Activated effector memory CD4-positive, alpha-beta T cell treated with anti-CD3 and anti-CD28 coated beads, Interleukin-2, amount 50 U/mL, for 16 hours (primary cell): ENCODE measurements around the gene PINLYP.
"Not testable (repeated sequence)": the region's sequence is repeated elsewhere in the genome, so short reads cannot be mapped to it uniquely, and the experiment has no call there.

Experiments used
- DNase-seq: peaks from one replicate; pipeline ENCODE4 v3.0.0-alpha.2; 2020

PINLYP gene

DNA sequence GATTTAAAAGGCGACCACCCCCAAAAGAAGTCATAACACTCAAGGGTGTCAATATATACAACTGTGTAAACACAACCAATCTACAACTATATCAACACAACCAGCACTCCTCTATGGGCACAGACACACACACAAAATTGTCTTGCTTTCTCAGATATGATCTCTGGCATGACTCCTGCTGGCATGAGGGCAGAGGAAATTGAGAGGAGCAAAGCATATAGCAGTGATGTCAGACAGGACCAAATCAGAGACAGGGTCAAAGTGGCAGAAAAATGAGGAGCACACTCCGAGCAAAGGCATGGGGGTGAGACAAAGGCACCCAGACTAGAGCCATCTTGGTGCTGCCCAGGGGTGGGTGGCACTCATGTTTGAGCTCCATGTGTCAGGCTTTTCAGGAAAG, 10.7 kb downstream of the PINLYP start:
- DNase-seq: no peak

DNA sequence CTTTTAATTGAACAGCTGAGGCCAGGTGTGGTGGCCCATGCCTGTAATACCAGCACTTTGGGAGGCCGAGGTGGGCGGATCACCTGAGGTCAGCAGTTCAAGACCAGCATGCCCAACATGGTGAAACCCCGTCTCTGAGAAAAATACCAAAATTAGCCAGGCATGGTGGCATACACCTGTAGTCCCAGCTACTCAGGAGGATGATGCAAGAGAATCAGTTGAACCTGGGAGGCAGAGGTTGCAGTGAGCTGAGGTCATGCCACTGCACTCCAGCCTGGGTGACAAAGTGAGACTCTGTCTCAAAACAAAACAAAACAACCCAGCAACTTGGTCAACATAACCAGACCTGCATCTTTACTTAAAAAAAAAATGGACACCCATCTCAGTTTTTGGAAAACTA, 11.4 kb downstream of the PINLYP start:
- DNase-seq: not testable (repeated sequence)

- DNase-seq: no peak
Observed at GRCh38 chr19:43589277-43589676, 13.7 kb downstream of the PINLYP start.

GRCh38 chr19:43589678-43590077, 14.1 kb downstream of the PINLYP start:
- no peak for DNase-seq

- DNase-seq: no peak
Observed at GRCh38 chr19:43591904-43592772, 16.5 kb downstream of the PINLYP start.

- no peak for DNase-seq
Observed at GRCh38 chr19:43592800-43593350, 17.3 kb downstream of the PINLYP start.

- DNase-seq: no peak
Observed at GRCh38 chr19:43594081-43594697, 18.6 kb downstream of the PINLYP start.

GRCh38 chr19:43594710-43595604, 19.4 kb downstream of the PINLYP start:
- DNase-seq: peak; percentile 89

GRCh38 chr19:43595605-43595998, 20.0 kb downstream of the PINLYP start:
- DNase-seq: peak; percentile 72

- peak; percentile 100 for DNase-seq
Observed at GRCh38 chr19:43595999-43596841, 20.6 kb downstream of the PINLYP start, which contains the start of the genes IRGQ and ZNF576. Gene IRGQ, minus strand, starts transcription at chr19:43596134. Its CDS starts 796 bp downstream, at chr19:43595338. Gene ZNF576, plus strand, starts transcription at chr19:43596595. Its CDS starts 514 bp downstream, at chr19:43597109.

- DNase-seq: no peak
Observed at GRCh38 chr19:43596842-43597461, 21.4 kb downstream of the PINLYP start.

DNA sequence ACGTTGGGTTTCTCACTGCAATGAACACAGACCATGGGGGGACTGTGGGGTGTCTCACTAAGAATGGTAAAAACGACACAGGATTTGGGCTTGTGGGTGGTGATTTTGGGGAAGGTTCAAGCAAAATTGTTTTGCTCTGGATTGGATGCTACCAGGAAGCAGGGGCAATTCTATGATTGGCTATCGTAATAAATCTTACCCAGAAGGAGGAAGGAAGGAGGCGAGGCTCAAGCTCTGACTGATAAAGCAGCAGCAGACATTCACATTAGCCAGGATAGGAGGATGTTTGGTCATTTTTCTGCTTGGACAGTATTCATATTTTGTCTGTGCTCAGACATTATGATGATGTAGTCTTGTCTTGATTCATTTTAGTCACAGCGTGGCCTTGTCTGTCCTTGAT, 22.3 kb downstream of the PINLYP start:
- no peak for DNase-seq

DNA sequence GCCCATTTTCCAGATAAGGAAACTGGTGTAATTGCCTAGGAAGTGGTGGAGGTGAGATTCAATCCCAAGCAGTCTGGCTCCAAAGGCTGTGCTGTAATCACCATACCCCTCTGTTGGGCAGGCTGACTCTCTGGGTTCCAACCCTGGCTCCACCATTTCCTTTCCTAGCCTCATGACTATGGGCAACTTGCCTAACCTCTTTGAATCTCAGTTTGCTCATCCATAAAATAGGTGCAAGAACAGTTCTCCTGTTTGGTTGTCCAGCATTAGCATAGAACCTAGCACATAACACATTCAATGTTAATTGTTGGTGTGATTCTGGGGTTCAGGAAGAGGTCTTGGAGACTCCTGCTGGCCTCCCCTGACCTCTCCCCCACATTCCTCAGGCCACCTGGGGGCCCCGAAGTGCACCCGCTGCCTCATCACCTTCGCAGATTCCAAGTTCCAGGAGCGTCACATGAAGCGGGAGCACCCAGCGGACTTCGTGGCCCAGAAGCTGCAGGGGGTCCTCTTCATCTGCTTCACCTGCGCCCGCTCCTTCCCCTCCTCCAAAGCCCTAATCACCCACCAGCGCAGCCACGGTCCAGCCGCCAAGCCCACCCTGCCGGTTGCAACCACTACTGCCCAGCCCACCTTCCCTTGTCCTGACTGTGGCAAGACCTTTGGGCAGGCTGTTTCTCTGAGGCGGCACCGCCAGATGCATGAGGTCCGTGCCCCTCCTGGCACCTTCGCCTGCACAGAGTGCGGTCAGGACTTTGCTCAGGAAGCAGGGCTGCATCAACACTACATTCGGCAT, 23.0 kb downstream of the PINLYP start:
- DNase-seq: no peak

GRCh38 chr19:43599635-43600295, 24.2 kb downstream of the PINLYP start:
- DNase-seq: no peak

DNA sequence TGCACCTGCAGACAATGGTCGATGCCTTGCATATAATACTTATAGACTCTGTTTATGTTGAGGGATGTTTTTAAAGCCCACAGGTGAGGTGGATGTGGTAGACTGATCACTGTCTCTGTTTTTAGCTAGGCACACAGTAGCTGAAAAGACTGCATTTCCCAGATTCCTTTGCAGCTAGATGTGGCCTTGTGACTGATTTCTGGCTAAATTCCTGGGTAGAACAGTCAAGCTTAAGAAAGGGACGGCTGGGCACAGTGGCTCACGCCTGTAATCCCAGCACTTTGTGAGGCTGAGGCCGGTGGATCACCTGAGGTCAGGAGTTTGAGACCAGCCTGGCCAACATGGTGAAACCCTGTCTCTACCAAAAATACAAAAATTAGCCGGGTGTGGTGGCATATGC, 24.7 kb downstream of the PINLYP start:
- not testable (repeated sequence) for DNase-seq

DNA sequence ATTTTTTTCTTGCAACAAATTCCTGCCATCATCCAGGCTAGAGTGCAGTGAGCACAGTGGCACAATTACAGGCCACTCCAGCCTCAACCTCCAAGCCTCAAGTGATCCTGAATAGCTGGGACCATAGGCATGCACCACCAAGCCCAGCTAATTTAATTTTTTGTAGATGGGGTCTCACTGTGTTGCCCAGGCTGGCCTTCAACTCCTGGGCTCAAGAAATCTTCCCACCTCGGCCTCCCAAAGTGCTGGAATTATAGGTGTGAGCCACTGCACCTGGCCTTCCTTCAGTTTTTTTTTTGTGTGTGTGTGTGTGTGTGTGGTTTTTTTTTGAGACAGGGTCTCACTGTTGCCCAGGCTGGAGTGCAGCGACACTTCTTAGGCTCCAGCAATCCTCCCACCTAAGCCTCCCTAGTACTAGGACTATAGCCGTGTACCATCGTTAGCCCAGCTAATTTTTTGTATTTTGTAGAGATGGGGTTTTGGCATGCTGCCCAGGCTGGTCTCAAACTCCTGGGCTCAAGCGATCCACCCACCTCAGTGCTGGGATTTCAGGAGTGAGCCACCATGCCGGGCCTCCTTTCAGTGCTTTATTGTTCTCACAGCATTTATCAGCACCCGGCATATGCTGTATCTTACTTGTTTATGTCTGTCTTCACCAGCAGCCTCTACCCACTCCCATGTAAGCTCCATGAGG, 30.4 kb downstream of the PINLYP start:
- no peak for DNase-seq

DNA sequence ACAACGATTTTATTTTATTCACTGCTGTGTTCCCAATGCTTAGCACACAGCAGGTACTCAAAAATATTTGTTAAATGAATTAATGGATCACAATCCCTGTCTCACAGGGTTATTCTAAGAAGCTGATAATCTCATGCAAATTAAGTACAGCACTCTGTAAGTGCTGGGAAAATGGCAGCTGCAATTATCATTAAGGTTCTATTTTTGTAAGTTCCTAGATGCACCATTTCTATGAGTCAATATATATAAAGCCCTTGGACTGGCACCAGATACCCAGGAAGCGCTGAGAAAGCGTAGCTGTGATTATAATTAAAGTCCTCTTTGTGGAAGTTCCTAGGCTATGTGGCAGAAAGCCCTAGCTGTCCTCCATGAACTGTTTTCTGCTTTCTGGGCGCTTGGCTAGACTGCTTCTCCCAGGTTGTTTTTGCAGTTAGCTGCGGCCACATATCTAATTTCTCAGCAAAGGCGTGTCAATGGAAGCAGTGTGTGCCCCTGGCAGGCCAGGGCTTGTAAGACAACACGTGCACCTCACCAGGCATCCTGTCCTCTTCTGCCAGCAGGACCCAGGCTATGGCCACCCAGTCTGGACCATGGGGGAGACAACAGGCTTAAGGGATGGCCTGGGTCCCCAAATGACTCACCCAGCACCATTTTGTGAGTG, 31.1 kb downstream of the PINLYP start:
- no peak for DNase-seq
